BE2C (cell line): ENCODE results near the gene PRKCH.

Experiments
- DNase-seq: peaks from one replicate; pipeline ENCODE4 v3.0.0-alpha.2; 2020
- H3K27me3 ChIP-seq: fragments of 250-450 bp; sonication (Bioruptor Pico); 2 replicates; pipeline ENCODE4 v1.5.1; 2020; ENCODE audit warnings: mild to moderate bottlenecking
- H3K36me3 ChIP-seq: fragments of 250-450 bp; sonication (Bioruptor Pico); 2 replicates; pipeline ENCODE4 v1.5.1; 2020; ENCODE audit warnings: mild to moderate bottlenecking
- H3K4me1 ChIP-seq: fragments of 250-450 bp; sonication (Bioruptor Pico); 2 replicates; pipeline ENCODE4 v1.5.1; 2020
- H3K4me3 ChIP-seq: 2 replicates; pipeline ENCODE4 v1.5.1; 2011; ENCODE audit warnings: low read depth, low read length
- H3K9me3 ChIP-seq: fragments of 250-450 bp; sonication (Bioruptor Pico); 2 replicates; pipeline ENCODE4 v1.5.1; 2020
- TF ChIP-seq, protein P1 (sequence below): IDR thresholded peaks from 2 replicates; pipeline ENCODE4 v1.5.1; 2012; ENCODE audit warnings: mild to moderate bottlenecking, low read depth, low read length

PRKCH gene

DNA sequence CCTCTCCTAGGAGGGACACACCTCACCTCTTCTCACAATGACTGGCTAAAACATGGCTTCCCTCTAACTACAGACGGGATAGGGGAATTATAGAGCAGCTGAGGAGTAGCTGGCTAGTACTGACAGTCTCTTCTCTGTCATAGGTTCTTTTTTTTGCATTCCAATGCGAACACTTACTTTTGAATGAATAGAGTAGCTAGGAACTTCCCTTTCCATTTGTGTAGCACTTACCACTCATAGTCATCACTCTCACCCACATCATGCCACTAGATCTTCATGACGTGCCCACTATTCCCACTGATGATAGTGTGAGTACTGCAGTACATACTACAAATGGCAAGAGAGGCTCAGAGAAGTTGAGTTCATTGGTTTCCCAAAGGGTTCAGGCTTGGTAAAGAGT, 230.0 kb downstream of the PRKCH start:
- Histone ChIP-seq H3K4me1 (no peaks in the 10 kb centered on the region), H3K9me3 (no peaks in the 10 kb centered on the region), H3K4me3 (no peak overlapping the region), H3K36me3 (no peaks in the 10 kb centered on the region), H3K27me3 (no peaks in the 10 kb centered on the region)
- DNase-seq, result no peak
- TF ChIP-seq, protein P1, sequence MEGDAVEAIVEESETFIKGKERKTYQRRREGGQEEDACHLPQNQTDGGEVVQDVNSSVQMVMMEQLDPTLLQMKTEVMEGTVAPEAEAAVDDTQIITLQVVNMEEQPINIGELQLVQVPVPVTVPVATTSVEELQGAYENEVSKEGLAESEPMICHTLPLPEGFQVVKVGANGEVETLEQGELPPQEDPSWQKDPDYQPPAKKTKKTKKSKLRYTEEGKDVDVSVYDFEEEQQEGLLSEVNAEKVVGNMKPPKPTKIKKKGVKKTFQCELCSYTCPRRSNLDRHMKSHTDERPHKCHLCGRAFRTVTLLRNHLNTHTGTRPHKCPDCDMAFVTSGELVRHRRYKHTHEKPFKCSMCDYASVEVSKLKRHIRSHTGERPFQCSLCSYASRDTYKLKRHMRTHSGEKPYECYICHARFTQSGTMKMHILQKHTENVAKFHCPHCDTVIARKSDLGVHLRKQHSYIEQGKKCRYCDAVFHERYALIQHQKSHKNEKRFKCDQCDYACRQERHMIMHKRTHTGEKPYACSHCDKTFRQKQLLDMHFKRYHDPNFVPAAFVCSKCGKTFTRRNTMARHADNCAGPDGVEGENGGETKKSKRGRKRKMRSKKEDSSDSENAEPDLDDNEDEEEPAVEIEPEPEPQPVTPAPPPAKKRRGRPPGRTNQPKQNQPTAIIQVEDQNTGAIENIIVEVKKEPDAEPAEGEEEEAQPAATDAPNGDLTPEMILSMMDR, result no peak

DNA sequence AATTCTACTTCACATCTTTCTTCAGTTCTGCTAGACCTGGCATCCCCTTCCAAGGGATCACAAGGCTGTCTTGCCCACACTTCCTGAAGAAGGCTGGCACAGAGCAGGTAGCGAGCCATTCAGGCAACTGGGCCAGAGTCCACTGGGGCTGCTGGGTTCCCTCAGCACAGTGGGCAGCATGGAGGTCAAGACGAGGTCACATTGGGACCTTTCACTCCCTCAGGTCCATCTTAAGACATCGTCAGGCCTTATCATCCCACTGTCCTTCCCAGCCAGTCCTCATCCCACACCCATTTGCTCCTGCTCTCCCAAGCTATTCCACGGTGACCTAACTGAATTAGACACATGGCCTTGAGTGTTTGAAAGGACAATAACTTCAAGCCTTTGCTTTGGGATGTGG, 230.9 kb downstream of the PRKCH start:
- DNase-seq, result no peak
- Histone ChIP-seq H3K9me3 (no peaks in the 10 kb centered on the region), H3K4me3 (no peak overlapping the region), H3K4me1 (no peaks in the 10 kb centered on the region), H3K36me3 (no peaks in the 10 kb centered on the region), H3K27me3 (no peaks in the 10 kb centered on the region)
- TF ChIP-seq, protein P1, result no peak

DNA sequence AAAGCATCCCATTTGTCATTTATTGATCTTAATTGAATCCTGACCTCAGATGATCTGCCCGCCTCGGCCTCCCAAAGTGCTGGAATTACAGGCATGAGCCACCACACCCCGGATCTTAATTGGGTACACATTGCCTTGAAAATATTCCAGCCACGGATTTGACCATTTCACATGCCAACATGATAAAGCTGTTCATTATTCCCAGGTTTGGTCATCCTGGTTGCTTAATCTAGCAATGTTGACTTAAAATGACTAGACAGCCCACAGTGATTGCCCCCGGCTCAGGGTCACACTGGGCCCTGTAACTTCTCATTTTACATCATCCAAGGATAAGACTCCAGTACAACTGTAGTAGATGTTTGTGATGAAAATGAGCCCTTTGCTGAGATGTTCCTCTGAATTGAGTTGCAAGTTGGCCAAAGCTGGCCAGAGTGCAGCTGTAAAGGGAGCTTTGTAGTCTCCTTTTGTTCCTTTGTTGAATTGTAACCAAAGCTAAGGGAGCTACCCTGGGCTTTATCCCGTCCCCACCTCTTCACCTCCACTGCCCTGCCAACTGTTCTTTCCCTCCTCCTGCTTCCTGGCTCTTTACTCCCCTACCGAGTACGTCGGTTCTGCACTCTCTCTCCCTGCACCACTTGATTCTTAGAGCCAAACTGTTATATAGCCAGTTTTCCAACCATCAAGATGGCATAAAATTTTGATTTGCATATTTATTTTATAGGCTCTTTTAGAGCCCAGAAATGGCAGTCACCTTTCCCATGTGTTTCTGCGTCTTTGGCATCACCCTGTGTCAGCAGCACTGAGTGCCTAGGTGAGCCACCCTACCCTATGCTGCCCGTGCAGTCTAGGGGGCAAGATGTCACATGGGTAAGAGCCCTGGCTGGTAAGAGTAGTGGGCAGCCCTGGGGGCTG, 232.6 kb downstream of the PRKCH start:
- Histone ChIP-seq H3K9me3 (no peaks in the 10 kb centered on the region), H3K27me3 (no peaks in the 10 kb centered on the region), H3K36me3 (no peaks in the 10 kb centered on the region), H3K4me1 (no peaks in the 10 kb centered on the region), H3K4me3 (no peak overlapping the region)
- TF ChIP-seq, protein P1, result no peak
- DNase-seq, result no peak

DNA sequence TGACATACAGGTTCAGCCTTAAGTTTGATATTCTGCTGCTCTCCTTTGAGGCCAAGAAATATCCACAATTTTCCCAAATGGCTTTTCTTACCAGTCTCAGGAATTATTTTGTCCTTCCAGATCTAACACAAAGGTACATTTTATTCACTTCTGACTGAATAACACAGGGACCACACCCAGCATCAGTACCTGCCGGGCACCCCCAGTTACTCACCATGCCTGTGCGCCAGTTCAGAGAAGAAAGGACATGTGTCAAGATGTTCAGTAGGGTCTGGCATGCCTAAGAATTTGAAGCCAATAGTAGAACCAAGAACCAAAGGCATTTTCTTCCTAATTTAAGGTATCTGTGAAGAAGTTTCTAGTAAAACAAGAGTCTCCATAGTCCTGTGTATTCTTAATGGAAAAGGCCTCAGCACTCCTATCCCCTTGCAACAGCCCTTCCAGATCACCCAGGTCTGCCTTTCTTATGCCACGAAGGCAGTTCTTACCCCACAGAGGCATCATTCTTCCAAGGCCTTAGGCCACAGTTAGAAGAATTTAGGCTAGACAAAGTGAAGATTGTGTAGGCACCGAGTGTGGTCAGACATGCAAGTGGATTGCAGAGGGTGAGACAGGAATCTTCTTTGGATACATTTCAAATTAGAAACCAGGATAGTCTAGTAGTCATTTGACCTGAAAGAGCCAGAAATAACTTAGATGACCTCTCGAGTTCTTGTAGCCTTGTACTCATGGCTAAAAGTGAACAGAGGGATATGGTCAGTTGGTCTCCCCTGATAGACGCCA, 233.9 kb downstream of the PRKCH start:
- H3K27me3 ChIP-seq, result no peaks in the 10 kb centered on the region
- TF ChIP-seq, protein P1, result no peak
- H3K36me3 ChIP-seq, result no peaks in the 10 kb centered on the region
- no peaks in the 10 kb centered on the region for H3K9me3 ChIP-seq
- no peak overlapping the region for H3K4me3 ChIP-seq
- H3K4me1 ChIP-seq, result peaks cover 7% of the 10 kb centered on the region
- DNase-seq, result no peak

DNA sequence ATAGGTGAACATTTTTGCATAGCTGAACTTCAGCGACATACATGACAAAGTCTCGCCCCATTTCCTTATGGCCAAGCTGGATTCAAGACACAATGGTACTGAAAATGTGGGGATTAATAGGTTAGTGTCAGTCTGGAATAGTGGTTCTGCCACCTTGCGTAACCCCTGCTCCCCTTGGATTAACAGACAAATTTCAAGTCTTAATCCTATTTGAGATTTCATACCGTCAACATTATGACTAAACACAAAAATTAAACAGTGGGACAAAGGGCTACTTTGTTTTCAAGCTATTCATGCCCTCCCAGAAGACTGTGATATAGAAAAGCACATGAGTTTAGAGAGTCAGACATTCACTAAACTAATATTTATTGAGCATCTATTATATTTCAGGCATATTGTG, 235.1 kb downstream of the PRKCH start:
- no peaks in the 10 kb centered on the region for H3K9me3 ChIP-seq
- TF ChIP-seq, protein P1, result no peak
- H3K27me3 ChIP-seq, result no peaks in the 10 kb centered on the region
- peaks cover 19% of the 10 kb centered on the region for H3K4me1 ChIP-seq
- no peak overlapping the region for H3K4me3 ChIP-seq
- H3K36me3 ChIP-seq, result no peaks in the 10 kb centered on the region
- DNase-seq, result no peak
